Measurements from ENCODE around the gene FERD3L.

FERD3L gene

DNA sequence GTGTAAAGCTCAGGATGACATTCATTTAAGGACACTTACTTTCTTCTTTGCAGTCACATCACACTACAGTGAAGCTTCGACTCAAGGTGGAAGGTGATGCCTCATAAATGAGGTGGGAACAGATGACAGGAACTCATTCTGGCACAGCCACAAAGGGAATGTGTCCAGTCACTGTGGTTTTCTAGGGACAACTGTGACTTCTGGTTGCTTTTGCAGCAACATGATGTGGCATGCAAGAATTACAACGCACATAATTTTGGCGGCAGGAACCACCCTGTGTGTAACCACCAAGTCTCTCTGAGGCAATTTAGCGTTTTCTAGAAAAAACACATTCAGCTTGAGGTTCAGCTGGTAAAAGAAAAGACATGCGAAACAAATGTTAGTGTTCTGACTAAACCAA lies 32.0 kb upstream of the FERD3L start:
- TF ChIP-seq, protein P1, sequence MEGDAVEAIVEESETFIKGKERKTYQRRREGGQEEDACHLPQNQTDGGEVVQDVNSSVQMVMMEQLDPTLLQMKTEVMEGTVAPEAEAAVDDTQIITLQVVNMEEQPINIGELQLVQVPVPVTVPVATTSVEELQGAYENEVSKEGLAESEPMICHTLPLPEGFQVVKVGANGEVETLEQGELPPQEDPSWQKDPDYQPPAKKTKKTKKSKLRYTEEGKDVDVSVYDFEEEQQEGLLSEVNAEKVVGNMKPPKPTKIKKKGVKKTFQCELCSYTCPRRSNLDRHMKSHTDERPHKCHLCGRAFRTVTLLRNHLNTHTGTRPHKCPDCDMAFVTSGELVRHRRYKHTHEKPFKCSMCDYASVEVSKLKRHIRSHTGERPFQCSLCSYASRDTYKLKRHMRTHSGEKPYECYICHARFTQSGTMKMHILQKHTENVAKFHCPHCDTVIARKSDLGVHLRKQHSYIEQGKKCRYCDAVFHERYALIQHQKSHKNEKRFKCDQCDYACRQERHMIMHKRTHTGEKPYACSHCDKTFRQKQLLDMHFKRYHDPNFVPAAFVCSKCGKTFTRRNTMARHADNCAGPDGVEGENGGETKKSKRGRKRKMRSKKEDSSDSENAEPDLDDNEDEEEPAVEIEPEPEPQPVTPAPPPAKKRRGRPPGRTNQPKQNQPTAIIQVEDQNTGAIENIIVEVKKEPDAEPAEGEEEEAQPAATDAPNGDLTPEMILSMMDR (IDR thresholded peaks at IDR 0.05; ENCODE audit: insufficient read depth, low read length): no peak
- TF ChIP-seq POLR2AphosphoS5 (IDR thresholded peaks at IDR 0.05; ENCODE audit: low read depth) (no peak), SPI1 (IDR thresholded peaks at IDR 0.05; ENCODE audit: borderline replicate concordance, low read depth) (no peak), GABPA (IDR thresholded peaks at IDR 0.05; ENCODE audit: low read depth) (no peak)
- TF ChIP-seq, protein P2, sequence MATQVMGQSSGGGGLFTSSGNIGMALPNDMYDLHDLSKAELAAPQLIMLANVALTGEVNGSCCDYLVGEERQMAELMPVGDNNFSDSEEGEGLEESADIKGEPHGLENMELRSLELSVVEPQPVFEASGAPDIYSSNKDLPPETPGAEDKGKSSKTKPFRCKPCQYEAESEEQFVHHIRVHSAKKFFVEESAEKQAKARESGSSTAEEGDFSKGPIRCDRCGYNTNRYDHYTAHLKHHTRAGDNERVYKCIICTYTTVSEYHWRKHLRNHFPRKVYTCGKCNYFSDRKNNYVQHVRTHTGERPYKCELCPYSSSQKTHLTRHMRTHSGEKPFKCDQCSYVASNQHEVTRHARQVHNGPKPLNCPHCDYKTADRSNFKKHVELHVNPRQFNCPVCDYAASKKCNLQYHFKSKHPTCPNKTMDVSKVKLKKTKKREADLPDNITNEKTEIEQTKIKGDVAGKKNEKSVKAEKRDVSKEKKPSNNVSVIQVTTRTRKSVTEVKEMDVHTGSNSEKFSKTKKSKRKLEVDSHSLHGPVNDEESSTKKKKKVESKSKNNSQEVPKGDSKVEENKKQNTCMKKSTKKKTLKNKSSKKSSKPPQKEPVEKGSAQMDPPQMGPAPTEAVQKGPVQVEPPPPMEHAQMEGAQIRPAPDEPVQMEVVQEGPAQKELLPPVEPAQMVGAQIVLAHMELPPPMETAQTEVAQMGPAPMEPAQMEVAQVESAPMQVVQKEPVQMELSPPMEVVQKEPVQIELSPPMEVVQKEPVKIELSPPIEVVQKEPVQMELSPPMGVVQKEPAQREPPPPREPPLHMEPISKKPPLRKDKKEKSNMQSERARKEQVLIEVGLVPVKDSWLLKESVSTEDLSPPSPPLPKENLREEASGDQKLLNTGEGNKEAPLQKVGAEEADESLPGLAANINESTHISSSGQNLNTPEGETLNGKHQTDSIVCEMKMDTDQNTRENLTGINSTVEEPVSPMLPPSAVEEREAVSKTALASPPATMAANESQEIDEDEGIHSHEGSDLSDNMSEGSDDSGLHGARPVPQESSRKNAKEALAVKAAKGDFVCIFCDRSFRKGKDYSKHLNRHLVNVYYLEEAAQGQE (IDR thresholded peaks at IDR 0.05; ENCODE audit: insufficient replicate concordance, low read depth): no peak
- Histone ChIP-seq H3K4me3 (replicated peaks; ENCODE audit: insufficient read depth, low read length) (no peak overlapping the region), H3K27ac (replicated peaks) (no peak overlapping the region), H3K27me3 (ENCODE audit: insufficient read depth, poor library complexity, severe bottlenecking) (no peaks in the 10 kb centered on the region)
- DNase-seq (ENCODE audit: low read depth in 1 of 2, low spot score in 1 of 2): no peak

DNA sequence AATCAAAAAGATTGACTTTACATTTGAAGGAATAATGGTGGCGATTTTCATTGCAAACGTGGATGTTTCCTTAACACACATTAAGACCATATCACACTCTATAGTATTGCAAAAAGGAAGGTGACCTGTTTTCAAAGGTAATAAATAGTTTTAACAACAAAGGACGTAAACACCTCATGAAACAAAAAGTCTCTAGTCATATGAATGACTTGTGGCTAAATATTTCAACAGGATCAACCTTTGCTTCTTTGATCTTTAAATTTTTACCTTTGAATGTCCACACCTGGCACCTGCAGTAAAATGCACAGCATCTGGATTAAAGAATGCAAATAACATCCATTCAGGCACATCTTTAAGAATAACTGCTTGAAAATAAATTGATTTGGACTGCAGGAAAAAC lies 30.0 kb upstream of the FERD3L start:
- no peak for DNase-seq (ENCODE audit: low read depth in 1 of 2, low spot score in 1 of 2)
- TF ChIP-seq, protein P1 (IDR thresholded peaks at IDR 0.05; ENCODE audit: insufficient read depth, low read length): no peak
- TF ChIP-seq, protein P2 (IDR thresholded peaks at IDR 0.05; ENCODE audit: insufficient replicate concordance, low read depth): no peak
- no peak for TF ChIP-seq POLR2AphosphoS5 (IDR thresholded peaks at IDR 0.05; ENCODE audit: low read depth)

DNA sequence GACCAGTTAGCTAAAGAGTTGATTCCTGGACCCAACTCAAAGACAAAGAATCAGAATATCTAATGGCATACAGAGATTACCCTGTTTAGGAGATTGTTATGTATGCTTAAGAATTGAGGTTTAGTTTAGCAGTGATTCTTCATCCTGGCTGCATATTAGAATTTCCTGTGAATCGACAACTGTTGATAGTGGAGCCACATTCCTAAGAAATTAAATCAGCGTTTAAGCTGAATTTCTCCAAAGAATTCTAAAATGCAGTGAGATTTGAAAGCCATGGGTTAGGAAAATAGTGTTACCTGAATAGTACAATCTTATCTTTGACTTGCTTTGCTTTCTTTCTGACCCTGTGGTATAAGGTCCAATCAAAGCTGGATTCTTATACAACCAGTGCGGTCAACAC lies 16.4 kb upstream of the FERD3L start:
- H3K27me3 ChIP-seq (ENCODE audit: insufficient read depth, poor library complexity, severe bottlenecking): no peaks in the 10 kb centered on the region
- TF ChIP-seq POLR2AphosphoS5 (IDR thresholded peaks at IDR 0.05; ENCODE audit: low read depth) (no peak), SPI1 (IDR thresholded peaks at IDR 0.05; ENCODE audit: borderline replicate concordance, low read depth) (no peak), GABPA (IDR thresholded peaks at IDR 0.05; ENCODE audit: low read depth) (no peak)
- TF ChIP-seq, protein P1 (IDR thresholded peaks at IDR 0.05; ENCODE audit: insufficient read depth, low read length): no peak
- TF ChIP-seq, protein P2 (IDR thresholded peaks at IDR 0.05; ENCODE audit: insufficient replicate concordance, low read depth): no peak
- no peak overlapping the region for H3K4me3 ChIP-seq (replicated peaks; ENCODE audit: insufficient read depth, low read length)
- DNase-seq (ENCODE audit: low read depth in 1 of 2, low spot score in 1 of 2): no peak
- no peak overlapping the region for H3K27ac ChIP-seq (replicated peaks)

More for the DNA sequence above, 30.0 kb upstream of the FERD3L start:
- Histone ChIP-seq H3K27me3 (ENCODE audit: insufficient read depth, poor library complexity, severe bottlenecking) (no peaks in the 10 kb centered on the region), H3K4me3 (replicated peaks; ENCODE audit: insufficient read depth, low read length) (no peak overlapping the region), H3K27ac (replicated peaks) (no peak overlapping the region)
